ENCODE measurements around the gene HDLBP.

GRCh38 chr2:241232736-241233575 lies 82.5 kb downstream of the HDLBP start:
- TF ChIP-seq EZH2phosphoT487 (conservative IDR thresholded peaks at IDR 0.05; ENCODE audit: low read length) (no peak), CTCF (IDR thresholded peaks at IDR 0.05; ENCODE audit: insufficient read depth, low read length, poor library complexity, severe bottlenecking) (no peak)

Measured in SU-DHL-6 (cell line).